SK-N-SH (cell line): Measurements from ENCODE around the gene EPB41L4B.

Experiments used
- CTCF ChIP-seq: fragments of 200-600 bp; sonication (generic); IDR thresholded peaks from 2 replicates; pipeline ENCODE4 v1.6.1; 2017; ENCODE audit warnings: antibody characterized with exemption, mild to moderate bottlenecking, moderate library complexity
- EP300 ChIP-seq, 2 experiments: IDR thresholded peaks; 2 replicates each; pipeline versions ENCODE4 v1.4.0 to v1.6.1; 2012; ENCODE audit warnings: borderline replicate concordance in 1 of 2, low read depth in 1 of 2, low read length in 1 of 2
- FOXM1 ChIP-seq: IDR thresholded peaks from 2 replicates; pipeline ENCODE4 v1.4.0; 2012; ENCODE audit warnings: low read depth, mild to moderate bottlenecking
- PBX3 ChIP-seq: IDR thresholded peaks from 2 replicates; pipeline ENCODE4; 2012
- POLR2AphosphoS5 ChIP-seq: IDR thresholded peaks from 2 replicates; pipeline ENCODE4 v1.6.1; 2012; ENCODE audit warnings: low read depth, low read length
- REST ChIP-seq: IDR thresholded peaks from 2 replicates; pipeline ENCODE4 v1.6.1; 2012; ENCODE audit warnings: mild to moderate bottlenecking, low read depth, low read length, moderate library complexity
- RFX5 ChIP-seq: IDR thresholded peaks from 2 replicates; pipeline ENCODE4 v1.6.1; 2012; ENCODE audit warnings: mild to moderate bottlenecking, improper control_type of control experiment, low read length
- SIN3A ChIP-seq: IDR thresholded peaks from 2 replicates; pipeline ENCODE4 v1.6.1; 2012; ENCODE audit warnings: low read depth, mild to moderate bottlenecking, low read length, moderate library complexity, borderline replicate concordance
- USF2 ChIP-seq: fragments of 150-350 bp; IDR thresholded peaks from 2 replicates; pipeline ENCODE4 v1.6.1; 2017; ENCODE audit warnings: antibody characterized with exemption, low read length, low read depth, borderline replicate concordance

DNA sequence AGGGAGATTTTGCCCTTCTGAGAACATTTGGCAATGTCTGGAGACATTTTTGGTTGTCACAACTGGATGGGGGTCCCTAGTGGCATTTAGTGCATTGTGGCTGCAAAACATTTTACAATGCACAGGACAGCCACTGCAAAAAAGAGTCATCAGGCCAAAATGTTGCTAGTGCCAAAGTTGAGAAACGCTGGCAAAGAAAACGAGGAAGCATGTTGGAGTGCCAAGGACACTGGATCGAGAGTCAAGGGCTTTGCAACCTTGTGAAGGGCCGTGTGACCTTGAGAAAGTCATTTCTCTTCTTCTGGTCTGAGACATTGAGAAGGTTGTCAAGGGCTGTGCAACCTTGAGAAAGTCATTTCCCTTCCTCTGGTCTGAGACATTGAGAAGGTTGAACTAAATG is 108.1 kb downstream of the EPB41L4B start:
- TF ChIP-seq CTCF (no peak), USF2 (no peak), RFX5 (no peak), FOXM1 (no peak), EP300 (IDR thresholded peaks at IDR 0.05; ENCODE audit: borderline replicate concordance in 1 of 2, low read depth in 1 of 2, low read length in 1 of 2) (no peak), SIN3A (no peak), PBX3 (no peak), POLR2AphosphoS5 (no peak), REST (no peak)
